CD4-positive, alpha-beta T cell treated with Interferon alpha-2 for 1 hour (primary cell): ENCODE results near the gene SPOCK1.
"Not testable (repeated sequence)": the region's sequence is repeated elsewhere in the genome, so short reads cannot be mapped to it uniquely, and the experiment has no call there.

Source experiments
- DNase-seq, 2 donors: peaks; one replicate each; pipeline ENCODE4 v3.0.0-alpha.2; 2020 to 2022

SPOCK1 gene

GRCh38 chr5:137393196-137393993, 105.7 kb downstream of the SPOCK1 start:
- no peak for DNase-seq

GRCh38 chr5:137392261-137392660, 106.9 kb downstream of the SPOCK1 start:
- DNase-seq: no peak

- not testable (repeated sequence) for DNase-seq
These were observed 108.1 kb downstream of the SPOCK1 start for GRCh38 chr5:137391044-137391443.

GRCh38 chr5:137389042-137389441, 110.1 kb downstream of the SPOCK1 start:
- no peak for DNase-seq

- DNase-seq: no peak
These were observed 114.1 kb downstream of the SPOCK1 start for GRCh38 chr5:137385064-137385463.

GRCh38 chr5:137383909-137384308, 115.2 kb downstream of the SPOCK1 start:
- DNase-seq: no peak

GRCh38 chr5:137381555-137381954, 117.6 kb downstream of the SPOCK1 start:
- no peak for DNase-seq

- DNase-seq: no peak
These were observed 119.4 kb downstream of the SPOCK1 start for GRCh38 chr5:137379555-137380286.

GRCh38 chr5:137375741-137376526, 123.2 kb downstream of the SPOCK1 start:
- DNase-seq: no peak

GRCh38 chr5:137374110-137374714, 124.9 kb downstream of the SPOCK1 start:
- DNase-seq: no peak

- DNase-seq: no peak
These were observed 126.4 kb downstream of the SPOCK1 start for GRCh38 chr5:137372773-137373160.

GRCh38 chr5:137372016-137372772, 126.9 kb downstream of the SPOCK1 start:
- no peak for DNase-seq

GRCh38 chr5:137370096-137371071, 128.7 kb downstream of the SPOCK1 start:
- no peak for DNase-seq

GRCh38 chr5:137368651-137369050, 130.5 kb downstream of the SPOCK1 start:
- no peak for DNase-seq

- DNase-seq: no peak
These were observed 131.2 kb downstream of the SPOCK1 start for GRCh38 chr5:137367951-137368350.

GRCh38 chr5:137366526-137366925, 132.6 kb downstream of the SPOCK1 start:
- no peak for DNase-seq

- DNase-seq: no peak
These were observed 133.8 kb downstream of the SPOCK1 start for GRCh38 chr5:137365126-137365865.

- no peak for DNase-seq
These were observed 137.8 kb downstream of the SPOCK1 start for GRCh38 chr5:137361280-137361679.

- no peak for DNase-seq
These were observed 138.5 kb downstream of the SPOCK1 start for GRCh38 chr5:137360607-137361006.

GRCh38 chr5:137359941-137360340, 139.2 kb downstream of the SPOCK1 start:
- no peak for DNase-seq
